Dendritic cell treated with granulocyte-macrophage colony-stimulating factor and Interleukin-4, amounts not matched to agents 40 ng/mL and 50 ng/mL, for 4 days (primary cell): ENCODE results near the gene GPR42.

ENCODE experiments used
- H3K27ac Mint-ChIP-seq: one replicate; pipeline ENCODE4 v1.8.0; 2022; ENCODE audit warnings: mild to moderate bottlenecking, mixed read lengths
- H3K27me3 Mint-ChIP-seq: one replicate; pipeline ENCODE4 v1.8.0; 2022; ENCODE audit warnings: mild to moderate bottlenecking, mixed read lengths
- H3K36me3 Mint-ChIP-seq: one replicate; pipeline ENCODE4 v1.8.0; 2022; ENCODE audit warnings: low read depth, mixed read lengths
- H3K4me1 Mint-ChIP-seq: one replicate; pipeline ENCODE4 v1.8.0; 2022; ENCODE audit warnings: low read depth, mixed read lengths
- H3K4me3 Mint-ChIP-seq: one replicate; pipeline ENCODE4 v1.8.0; 2022; ENCODE audit warnings: mild to moderate bottlenecking, moderate library complexity, mixed read lengths
- H3K9me3 Mint-ChIP-seq: one replicate; pipeline ENCODE4 v1.8.0; 2022; ENCODE audit warnings: mixed read lengths
- intact Hi-C: fragments of 100-400 bp; cut with micrococcal nuclease; formaldehyde crosslinking; loops from one replicate; pipeline ENCODE4 v1.15.0; 2022

GPR42 gene

DNA sequence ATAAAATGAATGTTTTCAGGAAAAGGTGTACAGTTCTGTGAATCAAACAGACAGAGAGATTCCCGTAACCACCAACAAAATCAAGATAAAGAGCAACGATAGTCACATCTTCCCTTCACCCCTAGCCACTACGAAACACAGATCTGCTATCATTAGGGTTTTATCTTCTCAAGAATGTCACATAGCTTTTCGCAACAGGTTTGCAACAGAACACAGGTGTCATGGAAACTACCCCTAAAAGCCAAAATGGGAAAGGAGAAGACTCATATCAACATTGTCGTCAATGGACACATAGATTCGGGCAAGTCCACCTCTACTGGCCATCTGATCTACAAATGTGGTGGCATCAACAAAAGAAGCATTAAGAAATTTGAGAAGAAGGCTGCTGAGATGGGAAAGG, 11.1 kb downstream of the GPR42 start:
- intact Hi-C loops: no loop called here
- no peak overlapping the region for H3K27ac Mint-ChIP-seq
- H3K27me3 Mint-ChIP-seq: peaks cover 50% of the 10 kb centered on the region
- H3K36me3 Mint-ChIP-seq: peaks cover 6% of the 10 kb centered on the region
- H3K4me1 Mint-ChIP-seq: peaks cover 21% of the 10 kb centered on the region
- H3K9me3 Mint-ChIP-seq: peaks cover 9% of the 10 kb centered on the region
- no peak overlapping the region for H3K4me3 Mint-ChIP-seq

DNA sequence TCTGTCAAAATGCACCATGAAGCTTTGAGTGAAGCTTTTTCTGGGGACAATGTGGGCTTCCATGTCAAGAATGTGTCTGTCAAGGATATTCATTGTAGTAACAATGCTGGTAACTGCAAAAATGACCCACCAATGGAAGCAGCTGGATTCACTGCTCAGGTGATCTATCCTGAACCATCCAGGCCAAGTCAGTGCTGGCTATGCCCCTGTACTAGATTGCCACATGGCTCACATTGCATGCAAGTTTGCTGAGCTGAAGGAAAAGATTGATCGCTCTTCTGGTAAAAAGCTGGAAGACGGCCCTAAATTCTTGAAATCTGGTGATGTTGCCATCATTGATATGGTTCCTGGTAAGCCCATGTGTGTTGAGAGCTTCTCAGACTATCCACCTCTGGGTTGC, 12.7 kb downstream of the GPR42 start:
- H3K27me3 Mint-ChIP-seq: peaks cover 38% of the 10 kb centered on the region
- intact Hi-C loops: no loop called here
- H3K27ac Mint-ChIP-seq: no peak overlapping the region
- H3K4me3 Mint-ChIP-seq: no peak overlapping the region
- H3K9me3 Mint-ChIP-seq: peaks cover 9% of the 10 kb centered on the region
- peaks cover 6% of the 10 kb centered on the region for H3K36me3 Mint-ChIP-seq
- peaks cover 11% of the 10 kb centered on the region for H3K4me1 Mint-ChIP-seq

- H3K27me3 Mint-ChIP-seq: peaks cover 13% of the 10 kb centered on the region
- H3K4me3 Mint-ChIP-seq: no peak overlapping the region
- peaks cover 10% of the 10 kb centered on the region for H3K4me1 Mint-ChIP-seq
- H3K27ac Mint-ChIP-seq: no peak overlapping the region
- intact Hi-C loops: no loop called here
- peaks cover 6% of the 10 kb centered on the region for H3K36me3 Mint-ChIP-seq
- peaks cover 9% of the 10 kb centered on the region for H3K9me3 Mint-ChIP-seq
Observed at GRCh38 chr19:35388277-35389054, 17.6 kb downstream of the GPR42 start.

DNA sequence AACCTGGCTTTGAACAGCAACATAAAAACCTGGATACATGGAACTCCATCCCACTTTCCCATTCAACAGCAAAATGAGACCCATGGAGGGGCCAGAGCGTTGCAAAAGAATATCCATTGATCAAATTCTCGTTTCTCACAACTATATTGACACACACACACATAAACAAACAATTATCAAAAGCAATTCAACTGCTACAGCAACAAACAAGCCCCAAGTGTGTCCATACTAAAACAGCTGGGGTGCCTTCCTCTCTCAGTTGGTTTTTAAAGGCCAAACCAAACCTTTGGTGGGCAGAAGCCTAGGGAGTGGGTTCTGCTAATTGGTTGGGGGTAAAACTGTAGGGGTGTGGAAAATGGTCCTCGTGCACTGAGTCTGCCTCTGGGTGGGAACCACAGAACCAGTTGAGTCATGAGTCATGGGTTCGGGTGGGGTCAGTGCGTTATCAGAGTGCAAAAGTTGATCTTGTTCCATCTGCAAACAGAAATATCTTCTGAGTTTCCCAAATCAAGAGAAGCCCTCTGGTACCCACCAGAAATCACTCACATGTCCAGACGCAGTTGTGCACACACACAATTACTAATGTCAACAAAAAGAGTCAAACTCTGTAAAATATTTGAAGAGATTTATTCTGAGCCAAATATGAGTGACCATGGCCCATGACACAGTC, 18.5 kb downstream of the GPR42 start:
- H3K27ac Mint-ChIP-seq: no peak overlapping the region
- H3K36me3 Mint-ChIP-seq: peaks cover 6% of the 10 kb centered on the region
- intact Hi-C loops: no loop called here
- peaks cover 10% of the 10 kb centered on the region for H3K4me1 Mint-ChIP-seq
- peaks cover 10% of the 10 kb centered on the region for H3K27me3 Mint-ChIP-seq
- H3K9me3 Mint-ChIP-seq: peaks cover 9% of the 10 kb centered on the region
- H3K4me3 Mint-ChIP-seq: no peak overlapping the region

- intact Hi-C loops: no loop called here
- peaks cover 6% of the 10 kb centered on the region for H3K27me3 Mint-ChIP-seq
- H3K4me3 Mint-ChIP-seq: no peak overlapping the region
- H3K36me3 Mint-ChIP-seq: no peaks in the 10 kb centered on the region
- H3K27ac Mint-ChIP-seq: no peak overlapping the region
- H3K4me1 Mint-ChIP-seq: peaks cover 22% of the 10 kb centered on the region
- H3K9me3 Mint-ChIP-seq: no peaks in the 10 kb centered on the region
Observed at GRCh38 chr19:35392742-35393715, 22.2 kb downstream of the GPR42 start.

GRCh38 chr19:35395382-35396199, 24.7 kb downstream of the GPR42 start:
- no peak overlapping the region for H3K27ac Mint-ChIP-seq
- H3K9me3 Mint-ChIP-seq: no peaks in the 10 kb centered on the region
- H3K4me3 Mint-ChIP-seq: no peak overlapping the region
- intact Hi-C loops: no loop called here
- peaks cover 17% of the 10 kb centered on the region for H3K4me1 Mint-ChIP-seq
- H3K27me3 Mint-ChIP-seq: peaks cover 22% of the 10 kb centered on the region
- no peaks in the 10 kb centered on the region for H3K36me3 Mint-ChIP-seq

- Mint-ChIP-seq H3K36me3 (no peaks in the 10 kb centered on the region), H3K4me3 (no peak overlapping the region), H3K27me3 (peaks cover 16% of the 10 kb centered on the region), H3K4me1 (peaks cover 24% of the 10 kb centered on the region), H3K9me3 (no peaks in the 10 kb centered on the region), H3K27ac (no peak overlapping the region)
- intact Hi-C loops: no loop called here
Observed at GRCh38 chr19:35396240-35396885, 25.5 kb downstream of the GPR42 start.

DNA sequence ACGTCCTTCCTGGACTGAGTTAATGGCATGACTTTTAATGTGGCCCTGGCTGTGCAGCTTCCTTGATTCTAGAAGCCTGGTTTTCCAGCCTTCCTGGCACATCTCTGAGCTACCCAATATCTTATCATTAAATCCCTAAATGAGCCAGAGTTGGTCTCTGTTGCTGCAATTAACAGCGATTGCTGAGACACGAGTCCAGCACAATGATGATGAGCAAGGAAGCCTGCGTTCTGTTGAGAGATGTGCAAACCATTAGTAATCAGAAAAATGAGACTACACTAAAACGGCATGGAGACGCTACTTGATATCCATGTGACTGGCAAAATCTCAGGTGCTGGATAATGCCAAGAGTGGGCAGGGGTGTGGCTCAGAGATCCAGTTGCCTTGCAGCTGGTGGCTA, 26.2 kb downstream of the GPR42 start:
- Mint-ChIP-seq H3K4me3 (no peak overlapping the region), H3K36me3 (no peaks in the 10 kb centered on the region), H3K27ac (no peak overlapping the region)

DNA sequence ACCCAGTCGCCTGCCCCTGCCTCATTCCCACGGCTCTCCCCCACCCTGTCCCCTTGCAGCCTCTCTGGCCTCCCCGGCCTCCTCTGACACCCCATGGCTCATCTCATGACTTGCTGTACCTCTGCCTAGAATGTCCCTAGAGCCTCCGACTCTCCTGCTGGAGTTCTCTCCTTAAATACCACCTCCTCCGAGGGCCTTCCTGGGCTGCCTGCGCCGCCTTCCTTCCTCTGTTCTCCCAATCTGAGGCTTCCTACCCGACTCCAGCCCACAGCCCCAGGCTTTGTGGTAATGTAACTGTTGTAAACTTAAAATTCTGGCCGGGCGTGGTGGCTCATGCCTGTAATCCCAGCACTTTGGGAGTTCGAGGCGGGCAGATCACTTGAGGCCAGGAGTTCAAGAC, 27.7 kb downstream of the GPR42 start:
- Mint-ChIP-seq H3K36me3 (no peaks in the 10 kb centered on the region), H3K27me3 (peaks cover 16% of the 10 kb centered on the region), H3K27ac (no peak overlapping the region), H3K9me3 (no peaks in the 10 kb centered on the region), H3K4me1 (peaks cover 33% of the 10 kb centered on the region), H3K4me3 (no peak overlapping the region)
- intact Hi-C loops: no loop called here

More for the DNA sequence above, 26.2 kb downstream of the GPR42 start:
- intact Hi-C loops: no loop called here
- Mint-ChIP-seq H3K27me3 (peaks cover 16% of the 10 kb centered on the region), H3K4me1 (peaks cover 29% of the 10 kb centered on the region), H3K9me3 (no peaks in the 10 kb centered on the region)

DNA sequence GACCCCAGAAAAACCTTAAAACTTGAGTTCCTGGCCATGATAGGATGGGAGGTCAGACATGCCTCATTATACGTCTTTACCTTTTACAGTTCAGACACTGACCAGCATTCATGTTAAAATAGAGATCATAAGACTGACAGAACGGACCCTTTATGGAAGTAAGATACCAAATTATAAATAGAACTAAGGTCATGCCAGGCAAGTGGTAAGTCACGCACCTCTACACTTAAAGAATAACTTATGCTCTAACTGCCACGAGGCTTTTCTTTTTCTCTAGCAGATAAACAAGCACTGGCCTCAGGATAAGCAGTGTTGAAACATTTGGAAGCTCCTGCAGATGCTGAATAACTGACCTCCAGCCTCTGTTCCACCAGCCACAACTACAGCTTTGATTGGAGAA, 28.4 kb downstream of the GPR42 start:
- intact Hi-C loops: no loop called here
- Mint-ChIP-seq H3K9me3 (no peaks in the 10 kb centered on the region), H3K4me3 (no peak overlapping the region), H3K36me3 (no peaks in the 10 kb centered on the region), H3K27me3 (peaks cover 17% of the 10 kb centered on the region), H3K27ac (no peak overlapping the region), H3K4me1 (peaks cover 36% of the 10 kb centered on the region)

DNA sequence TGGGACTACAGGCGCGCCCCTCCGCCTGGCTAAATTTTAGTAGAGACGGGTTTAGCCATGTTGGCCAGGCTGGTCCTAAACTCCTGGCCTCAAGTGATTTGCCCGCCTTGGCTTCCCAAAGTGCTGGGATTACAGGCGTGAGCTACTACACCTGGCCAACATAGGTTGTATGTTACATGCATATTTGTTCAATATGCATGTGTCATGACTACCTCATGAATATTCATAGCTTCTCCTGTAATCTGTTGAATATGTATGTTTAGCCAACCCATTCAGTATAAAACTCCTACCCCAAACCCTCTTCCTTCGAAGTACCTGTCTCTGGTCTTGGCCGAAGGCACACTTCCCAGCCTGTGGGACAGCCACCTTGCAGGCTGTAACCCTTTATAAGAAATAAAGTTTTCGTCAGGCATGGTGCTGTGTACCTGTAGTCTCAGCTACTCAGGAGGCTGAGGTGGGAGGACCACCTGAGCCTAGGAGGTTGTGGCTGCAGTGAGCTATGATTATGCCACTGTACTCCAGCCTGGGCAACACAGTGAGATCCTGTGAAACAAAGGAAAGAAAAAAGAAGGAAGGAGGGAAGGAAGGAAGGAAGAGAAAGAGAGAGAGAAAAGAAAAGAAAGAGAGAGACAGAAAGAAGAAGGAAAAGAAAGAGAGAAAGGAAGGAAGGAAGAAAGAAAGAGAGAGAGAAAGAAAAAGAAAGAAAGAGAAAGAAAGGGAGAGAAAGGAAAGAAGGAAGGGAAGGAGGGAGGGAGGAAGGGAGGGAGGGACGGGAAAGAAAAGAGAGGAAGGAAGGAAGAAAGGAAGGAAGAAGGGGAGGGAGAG, 29.3 kb downstream of the GPR42 start:
- Mint-ChIP-seq H3K36me3 (no peaks in the 10 kb centered on the region), H3K27ac (no peak overlapping the region), H3K9me3 (no peaks in the 10 kb centered on the region), H3K4me1 (peaks cover 44% of the 10 kb centered on the region), H3K27me3 (peaks cover 24% of the 10 kb centered on the region), H3K4me3 (no peak overlapping the region)
- intact Hi-C loops: no loop called here

- no peak overlapping the region for H3K27ac Mint-ChIP-seq
- H3K4me1 Mint-ChIP-seq: peaks cover 44% of the 10 kb centered on the region
- H3K9me3 Mint-ChIP-seq: no peaks in the 10 kb centered on the region
- no peaks in the 10 kb centered on the region for H3K36me3 Mint-ChIP-seq
- intact Hi-C loops: no loop called here
- H3K27me3 Mint-ChIP-seq: peaks cover 27% of the 10 kb centered on the region
- H3K4me3 Mint-ChIP-seq: no peak overlapping the region
Observed at GRCh38 chr19:35400773-35401100, 29.9 kb downstream of the GPR42 start.
